Measurements from ENCODE around the gene SNN.
A peak's percentile ranks its signal among the peaks of the same experiment; 100 is the strongest.

Gene SNN

DNA sequence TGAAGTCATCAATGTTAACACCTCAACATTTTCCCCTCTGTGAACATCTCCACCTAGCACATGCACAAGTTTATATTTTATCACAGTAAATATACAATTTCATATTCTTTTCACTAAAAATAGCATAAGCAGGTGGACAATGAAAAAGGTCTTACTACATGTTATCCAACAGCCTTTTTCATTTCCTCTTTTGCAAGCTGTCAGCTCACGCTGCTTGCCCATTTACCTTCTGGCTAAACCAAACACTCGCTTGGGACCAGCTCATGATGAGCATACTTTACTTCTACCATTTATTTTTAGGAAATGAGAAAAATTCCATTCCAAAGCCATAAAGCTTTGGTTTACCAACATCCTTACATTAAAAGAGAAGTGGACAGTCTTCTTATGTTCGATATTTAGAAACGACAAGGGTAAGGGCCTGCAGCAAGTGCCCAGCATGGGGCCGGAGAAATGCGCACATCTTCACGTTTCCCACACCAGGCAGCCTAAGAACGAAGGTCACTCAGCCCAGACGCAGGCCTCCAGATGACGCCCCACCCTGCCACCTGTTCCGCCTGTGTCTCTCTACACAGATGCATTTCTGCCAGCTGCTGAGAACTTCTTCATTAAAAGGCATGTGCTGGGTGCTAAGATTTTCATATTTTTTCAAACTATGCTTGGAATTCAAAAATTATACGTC is 13.9 kb downstream of the SNN start:
- H3K4me3 ChIP-seq (ENCODE audit: low read length), result no peak overlapping the region
- TF ChIP-seq, protein P1, sequence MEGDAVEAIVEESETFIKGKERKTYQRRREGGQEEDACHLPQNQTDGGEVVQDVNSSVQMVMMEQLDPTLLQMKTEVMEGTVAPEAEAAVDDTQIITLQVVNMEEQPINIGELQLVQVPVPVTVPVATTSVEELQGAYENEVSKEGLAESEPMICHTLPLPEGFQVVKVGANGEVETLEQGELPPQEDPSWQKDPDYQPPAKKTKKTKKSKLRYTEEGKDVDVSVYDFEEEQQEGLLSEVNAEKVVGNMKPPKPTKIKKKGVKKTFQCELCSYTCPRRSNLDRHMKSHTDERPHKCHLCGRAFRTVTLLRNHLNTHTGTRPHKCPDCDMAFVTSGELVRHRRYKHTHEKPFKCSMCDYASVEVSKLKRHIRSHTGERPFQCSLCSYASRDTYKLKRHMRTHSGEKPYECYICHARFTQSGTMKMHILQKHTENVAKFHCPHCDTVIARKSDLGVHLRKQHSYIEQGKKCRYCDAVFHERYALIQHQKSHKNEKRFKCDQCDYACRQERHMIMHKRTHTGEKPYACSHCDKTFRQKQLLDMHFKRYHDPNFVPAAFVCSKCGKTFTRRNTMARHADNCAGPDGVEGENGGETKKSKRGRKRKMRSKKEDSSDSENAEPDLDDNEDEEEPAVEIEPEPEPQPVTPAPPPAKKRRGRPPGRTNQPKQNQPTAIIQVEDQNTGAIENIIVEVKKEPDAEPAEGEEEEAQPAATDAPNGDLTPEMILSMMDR (conservative IDR thresholded peaks at IDR 0.05; ENCODE audit: low read depth, low read length), result no peak
- no peak for DNase-seq (ENCODE audit: low read depth)

DNA sequence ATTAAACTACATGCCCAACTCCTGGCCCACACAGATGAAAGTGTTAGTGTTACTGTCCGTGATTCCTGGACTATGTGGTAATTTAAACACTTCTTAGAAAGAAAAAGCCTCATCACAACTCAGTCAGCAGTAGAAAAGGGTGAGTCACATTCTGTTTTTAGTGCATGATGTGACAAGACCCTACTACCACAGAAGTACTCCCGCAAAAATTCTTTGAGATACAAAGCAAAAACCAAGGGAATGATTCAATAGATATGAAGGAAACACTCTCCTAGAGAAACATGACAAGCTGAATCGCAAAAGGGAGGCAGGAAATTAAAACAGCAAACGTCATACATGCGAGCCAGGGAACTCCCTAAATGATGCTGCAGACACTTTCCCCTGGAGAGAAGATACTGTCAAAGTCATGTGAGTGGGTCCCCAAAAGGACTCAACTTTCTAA is 14.4 kb downstream of the SNN start:
- TF ChIP-seq, protein P1 (conservative IDR thresholded peaks at IDR 0.05; ENCODE audit: low read depth, low read length), result no peak
- peak; percentile 64 for DNase-seq (ENCODE audit: low read depth)
- no peak overlapping the region for H3K4me3 ChIP-seq (ENCODE audit: low read length)

DNA sequence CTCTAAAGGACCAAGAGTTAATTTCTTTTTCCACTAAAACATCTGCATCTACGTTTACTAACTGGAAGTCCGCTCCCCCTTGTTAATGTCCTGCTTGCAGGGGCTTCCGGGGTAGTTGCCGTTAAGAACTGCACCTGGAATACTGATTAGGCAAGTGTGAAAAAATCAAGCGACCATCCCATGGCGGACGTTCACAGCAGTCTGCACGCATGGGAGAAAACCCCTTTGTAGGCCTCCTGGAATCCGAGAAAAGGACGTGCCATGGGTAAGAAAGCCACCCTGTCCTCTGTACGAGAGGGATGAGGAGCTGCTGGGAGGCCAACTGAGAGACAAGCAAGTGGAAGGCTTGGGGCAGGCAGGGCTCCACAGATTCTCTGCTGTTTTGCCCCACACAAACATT is 14.9 kb downstream of the SNN start:
- TF ChIP-seq, protein P1 (conservative IDR thresholded peaks at IDR 0.05; ENCODE audit: low read depth, low read length), result no peak
- no peak overlapping the region for H3K4me3 ChIP-seq (ENCODE audit: low read length)
- DNase-seq (ENCODE audit: low read depth), result no peak

DNA sequence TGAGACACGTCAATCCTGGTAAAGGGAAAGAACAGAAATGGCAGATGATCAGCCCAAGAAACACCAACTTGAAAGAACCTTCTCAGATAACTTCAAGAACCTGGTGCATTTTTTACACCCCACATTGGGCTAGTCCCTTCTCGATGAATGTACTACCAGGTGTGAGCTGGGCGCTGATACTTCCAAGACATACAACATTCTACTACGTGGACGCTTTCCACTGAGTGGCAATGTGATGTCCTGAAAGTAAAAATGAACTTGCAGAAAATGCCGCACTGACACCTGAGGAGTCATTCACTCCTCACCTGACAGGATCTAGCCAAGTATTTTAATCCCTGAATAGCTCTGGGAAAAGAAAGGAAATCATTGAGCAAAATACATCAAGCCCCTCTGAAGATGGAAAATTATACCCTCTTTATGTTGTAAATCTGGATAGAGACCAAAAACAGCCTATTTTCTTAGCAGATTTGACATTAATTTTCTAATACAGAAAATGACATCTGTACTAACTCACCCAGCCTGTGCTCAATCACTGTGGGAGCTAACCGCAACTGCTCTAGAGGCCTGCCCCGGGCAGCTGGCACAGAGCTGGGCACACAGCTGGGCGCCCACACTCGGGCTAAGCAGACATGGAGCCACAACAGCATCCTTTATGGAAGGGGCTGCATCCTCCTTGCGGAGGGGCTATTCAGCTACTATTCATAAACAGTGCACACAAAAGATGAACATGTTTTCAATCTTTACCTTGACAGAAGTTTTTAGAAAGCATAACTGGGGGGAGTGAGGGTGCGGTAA is 16.2 kb downstream of the SNN start:
- no peak for DNase-seq (ENCODE audit: low read depth)
- H3K4me3 ChIP-seq (ENCODE audit: low read length), result no peak overlapping the region
- TF ChIP-seq, protein P1 (conservative IDR thresholded peaks at IDR 0.05; ENCODE audit: low read depth, low read length), result no peak

DNA sequence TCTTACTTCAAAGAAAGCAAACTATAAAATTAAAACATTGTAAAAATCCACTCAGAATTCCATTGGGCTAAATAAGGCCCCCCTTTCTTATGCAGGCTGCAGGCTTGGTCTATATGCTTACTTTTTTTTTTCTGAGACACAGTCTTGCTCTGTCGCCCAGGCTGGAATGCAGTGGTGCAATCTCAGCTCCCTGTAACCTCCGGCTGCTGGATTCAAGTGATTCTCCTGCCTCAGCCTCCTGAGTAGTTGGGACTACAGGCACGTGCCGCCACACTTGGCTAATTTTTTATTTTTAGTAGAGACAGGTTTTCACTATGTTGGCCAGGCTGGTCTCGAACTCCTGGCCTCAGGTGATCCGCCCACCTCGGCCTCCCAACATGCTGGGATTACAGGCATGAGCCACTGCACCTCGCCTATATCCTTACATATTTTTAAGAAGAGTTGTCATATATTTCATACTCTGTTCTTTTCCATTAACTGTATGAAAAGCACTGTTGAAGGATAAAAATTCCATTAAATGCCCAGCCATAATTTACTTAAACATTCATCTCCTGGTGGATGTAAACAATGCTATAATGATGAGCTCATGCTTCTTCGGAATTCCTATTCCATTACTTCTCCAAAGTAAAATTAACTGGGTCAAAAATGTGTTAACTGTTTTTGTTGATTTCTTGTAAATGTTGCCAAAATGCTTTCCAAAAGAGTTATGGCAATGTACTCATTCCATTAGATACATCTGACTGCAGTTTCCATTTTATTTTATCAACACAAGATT is 17.8 kb downstream of the SNN start:
- TF ChIP-seq, protein P1 (conservative IDR thresholded peaks at IDR 0.05; ENCODE audit: low read depth, low read length), result no peak
- DNase-seq (ENCODE audit: low read depth), result no peak
- no peak overlapping the region for H3K4me3 ChIP-seq (ENCODE audit: low read length)

DNA sequence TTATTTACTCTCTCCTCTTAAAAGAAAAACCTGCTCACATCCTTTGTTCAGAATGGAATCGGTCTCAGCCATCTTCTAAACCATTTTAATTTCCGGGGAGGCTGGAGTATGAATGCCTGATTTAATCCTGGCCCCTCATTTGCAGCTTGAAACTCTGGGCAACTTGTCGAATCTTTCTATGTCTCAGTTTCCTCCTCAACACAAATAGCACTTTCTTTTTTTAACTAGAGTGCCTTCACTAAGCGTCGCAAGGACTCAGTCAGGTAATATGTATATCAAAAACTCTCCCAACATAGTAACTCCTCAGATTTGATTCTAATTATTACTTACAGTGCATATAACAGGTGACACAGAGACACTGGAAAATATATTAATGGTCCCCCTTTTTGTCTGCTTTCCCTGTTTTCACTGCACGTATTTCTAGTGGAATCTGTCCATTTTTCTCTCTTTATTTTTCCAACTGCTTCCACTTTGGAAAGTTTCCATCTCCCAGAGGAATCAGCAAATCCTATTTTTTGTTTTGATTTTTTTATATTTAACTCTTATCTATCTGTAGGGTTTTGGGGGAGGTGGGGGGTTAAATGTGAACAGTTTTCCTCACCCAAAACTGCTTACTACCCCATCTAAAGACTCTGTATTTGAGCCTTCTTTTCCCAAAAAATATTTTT is 18.6 kb downstream of the SNN start:
- no peak overlapping the region for H3K4me3 ChIP-seq (ENCODE audit: low read length)
- TF ChIP-seq, protein P1 (conservative IDR thresholded peaks at IDR 0.05; ENCODE audit: low read depth, low read length), result no peak
- DNase-seq (ENCODE audit: low read depth), result no peak
